Left lung (tissue), 10 donors: ENCODE data around the gene CKS2. TPM values are rescaled to one million over a fixed set of nuclear protein-coding genes. Genes with fewer than 3 reads are reported as not detected.

ENCODE experiments used
- ATAC-seq: fragments of 200-7000 bp; cut with Tn5 transposase; one replicate; pipeline ENCODE4 v1.9.1; 2020; ENCODE audit warnings: moderate library complexity
- DNase-seq, 4 donors: peaks; one replicate each; pipeline ENCODE4 v3.0.0-alpha.2; 2013 to 2020
- H3K27ac ChIP-seq, 2 donors: fragments of 200-600 bp; sonication (generic) in 1 of 2; one replicate each; pipeline versions ENCODE4 v1.5.0 to v1.8.0; 2020 to 2021
- H3K27me3 ChIP-seq, 2 donors: fragments of 200-600 bp; sonication (generic) in 1 of 2; one replicate each; pipeline versions ENCODE4 v1.5.0 to v1.8.0; 2020 to 2021
- H3K36me3 ChIP-seq, 2 donors: fragments of 200-600 bp; sonication (generic) in 1 of 2; one replicate each; pipeline versions ENCODE4 v1.5.0 to v1.8.0; 2020 to 2021
- H3K4me1 ChIP-seq, 2 donors: fragments of 200-600 bp; one replicate each; pipeline ENCODE4 v1.8.0; 2021
- H3K4me3 ChIP-seq, 2 donors: fragments of 200-600 bp; sonication (generic) in 1 of 2; one replicate each; pipeline versions ENCODE4 v1.5.0 to v1.8.0; 2020 to 2021; ENCODE audit warnings: mild to moderate bottlenecking in 1 of 2
- H3K9me3 ChIP-seq, 2 donors: fragments of 200-600 bp; sonication (generic) in 1 of 2; one replicate each; pipeline versions ENCODE4 v1.5.0 to v1.8.0; 2020 to 2021
- CTCF ChIP-seq, 2 donors: fragments of 200-600 bp; sonication (generic) in 1 of 2; IDR thresholded peaks; one replicate each; pipeline versions ENCODE4 v1.5.0 to v1.8.0; 2021; ENCODE audit warnings: antibody characterized with exemption in 2 of 2
- intact Hi-C, 2 donors: fragments of 100-400 bp; cut with DNase I; formaldehyde crosslinking; loops; one replicate each; pipeline versions ENCODE4 v1.11.2 to v1.14.2; 2022
- polyA plus RNA-seq, 6 donors: library from polyadenylated mRNA; unstranded; fragments of 120-200 nt; gene quantifications; one replicate each; pipeline ENCODE4 v1.2.1, GENCODE V29; 2013; ENCODE audit not compliant: insufficient read length in 6 of 6
- total RNA-seq, 2 donors: library from RNA; stranded (reverse); fragmentation: NEBNext Ultra II Directional; extraction: Animal tissue kit (Norgen Biotek cat#: 25700); gene quantifications; one replicate each; pipeline ENCODE4 v1.2.1, GENCODE V29; 2021
- donor health status: DM: no; HTN: yes; CAD: no.
- donor health status: DM: no; HTN: no; CAD: no.

Gene CKS2
- total and polyA plus RNA-seq, 8 donors: 43.1 to 127 (median 74.6) TPM

GRCh38 chr9:89345476-89345875 is 34.5 kb downstream of the CKS2 start:
- intact Hi-C loops: no loop called here
- H3K36me3 ChIP-seq: peaks cover 6 to 100% of the 10 kb centered on the region in 2 donors

DNA sequence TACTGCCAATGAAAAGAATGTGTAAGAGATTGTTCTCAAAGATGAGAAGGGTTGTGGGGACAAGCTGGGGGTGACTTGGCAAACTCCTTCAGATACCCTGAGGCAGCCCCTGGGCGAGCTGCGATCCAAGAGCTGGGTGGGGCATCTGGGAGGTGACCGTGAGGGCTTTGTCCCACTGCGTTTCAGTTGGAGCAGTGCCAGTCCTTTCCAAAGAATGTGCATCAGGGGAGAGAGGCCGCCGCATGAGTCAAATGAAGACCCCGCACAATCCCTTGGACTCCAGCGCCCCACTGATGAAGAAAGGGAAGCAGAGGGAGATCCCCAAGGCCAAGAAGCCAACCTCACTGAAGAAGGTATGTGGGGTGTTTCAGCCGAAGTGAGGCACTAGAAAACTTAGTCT is 35.7 kb downstream of the CKS2 start:
- H3K9me3 ChIP-seq: no peaks in the 10 kb centered on the region
- H3K4me3 ChIP-seq: no peak overlapping the region
- intact Hi-C loops: no loop called here
- peaks cover 6 to 100% of the 10 kb centered on the region in 2 donors for H3K36me3 ChIP-seq
- H3K27me3 ChIP-seq: no peaks in the 10 kb centered on the region
- H3K27ac ChIP-seq: no peak overlapping the region
- DNase-seq (no peak), ATAC-seq (no peak)
- peaks cover 0 to 10% of the 10 kb centered on the region in 2 donors for H3K4me1 ChIP-seq
- TF ChIP-seq CTCF (IDR thresholded peaks at IDR 0.05): no peak

More at GRCh38 chr9:89345476-89345875, 34.5 kb downstream of the CKS2 start:
- H3K4me3 ChIP-seq: no peak overlapping the region
- no peaks in the 10 kb centered on the region for H3K27me3 ChIP-seq
- no peaks in the 10 kb centered on the region for H3K4me1 ChIP-seq
- DNase-seq: no peak
- no peaks in the 10 kb centered on the region for H3K9me3 ChIP-seq
- no peak for TF ChIP-seq CTCF (IDR thresholded peaks at IDR 0.05)
- H3K27ac ChIP-seq: no peak overlapping the region
- no peak for ATAC-seq

GRCh38 chr9:89347651-89348050 is 36.7 kb downstream of the CKS2 start:
- intact Hi-C loops: no loop called here
- no peak for DNase-seq
- no peaks in the 10 kb centered on the region for H3K9me3 ChIP-seq
- no peak for TF ChIP-seq CTCF (IDR thresholded peaks at IDR 0.05)
- H3K4me3 ChIP-seq: no peak overlapping the region
- no peak for ATAC-seq
- no peak overlapping the region for H3K27ac ChIP-seq
- no peaks in the 10 kb centered on the region for H3K27me3 ChIP-seq
- peaks cover 0 to 20% of the 10 kb centered on the region in 2 donors for H3K4me1 ChIP-seq
- H3K36me3 ChIP-seq: peaks cover 6 to 100% of the 10 kb centered on the region in 2 donors

DNA sequence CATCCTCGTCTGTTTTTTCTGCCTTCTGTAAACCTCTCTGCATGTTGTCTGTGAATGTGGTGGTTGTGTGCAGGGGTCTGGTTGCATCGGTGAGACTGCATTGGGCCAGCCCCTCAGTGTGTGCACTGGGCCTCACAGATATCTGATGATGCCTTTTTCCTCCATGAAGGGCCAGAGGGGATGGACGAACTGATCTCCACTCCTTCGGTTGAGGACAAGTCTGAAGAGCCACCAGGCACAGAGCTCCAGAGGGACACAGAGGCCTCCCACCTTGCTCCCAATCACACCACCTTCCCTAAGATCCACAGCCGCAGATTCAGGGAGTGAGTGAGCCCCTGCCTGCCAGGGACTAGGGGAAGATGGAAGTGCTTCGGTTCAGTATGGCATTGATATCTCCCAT is 38.6 kb downstream of the CKS2 start:
- H3K36me3 ChIP-seq: peaks cover 6 to 100% of the 10 kb centered on the region in 2 donors
- intact Hi-C loops: no loop called here

DNA sequence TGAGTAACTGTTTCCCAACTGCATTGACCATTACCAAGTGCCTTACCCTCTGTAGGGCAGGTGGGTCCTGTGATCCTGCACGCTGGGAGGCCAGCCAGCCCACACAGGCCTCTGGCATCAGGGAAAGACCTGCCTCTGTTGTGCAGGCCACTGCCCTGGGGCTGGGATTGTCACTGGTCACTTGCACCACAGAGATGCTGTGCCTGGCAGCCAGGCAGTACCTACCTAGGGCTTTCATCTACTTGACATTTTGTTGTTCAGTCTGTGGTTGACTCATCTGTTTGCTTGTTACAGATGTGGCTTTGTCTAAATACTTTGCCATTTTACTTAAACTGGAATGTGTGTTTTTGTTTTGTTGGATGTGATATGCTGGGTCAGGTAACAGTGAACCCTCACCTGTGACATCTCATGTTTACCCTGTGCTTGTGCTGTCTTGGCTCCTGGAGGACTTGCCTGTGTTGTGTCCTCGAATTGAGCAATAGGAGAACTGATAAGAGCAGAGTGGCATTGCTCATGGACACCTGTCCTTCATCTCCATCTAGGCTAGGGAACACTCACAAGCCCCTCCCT is 40.1 kb downstream of the CKS2 start:
- ATAC-seq (peak; percentile 25), DNase-seq (no peak)
- intact Hi-C loops: no loop called here
- peaks cover 0 to 24% of the 10 kb centered on the region in 2 donors for H3K4me1 ChIP-seq
- no peaks in the 10 kb centered on the region for H3K9me3 ChIP-seq
- no peak for TF ChIP-seq CTCF (IDR thresholded peaks at IDR 0.05)
- H3K27ac ChIP-seq: no peak overlapping the region
- no peak overlapping the region for H3K4me3 ChIP-seq
- H3K36me3 ChIP-seq: peaks cover 6 to 100% of the 10 kb centered on the region in 2 donors
- no peaks in the 10 kb centered on the region for H3K27me3 ChIP-seq

More for the DNA sequence above, 38.6 kb downstream of the CKS2 start:
- Histone ChIP-seq H3K9me3 (no peaks in the 10 kb centered on the region), H3K27me3 (no peaks in the 10 kb centered on the region), H3K4me3 (no peak overlapping the region), H3K27ac (no peak overlapping the region), H3K4me1 (peaks cover 0 to 24% of the 10 kb centered on the region in 2 donors)
- no peak for TF ChIP-seq CTCF (IDR thresholded peaks at IDR 0.05)
- ATAC-seq: no peak
- no peak for DNase-seq
